GM21723 (cell line): ENCODE data around the gene HEXB.
A peak's percentile ranks its signal among the peaks of the same experiment; 100 is the strongest.
"Not testable (repeated sequence)": the region's sequence is repeated elsewhere in the genome, so short reads cannot be mapped to it uniquely, and the experiment has no call there.

Experiments
- ATAC-seq: cut with Tn5 transposase; IDR thresholded peaks from one replicate; pipeline ENCODE4 v1.9.1; 2021; ENCODE audit warnings: mild to moderate bottlenecking, moderate library complexity; ENCODE audit not compliant: unreplicated experiment

Gene HEXB

GRCh38 chr5:74657165-74657564, 27.9 kb upstream of the HEXB start:
- no peak for ATAC-seq

DNA sequence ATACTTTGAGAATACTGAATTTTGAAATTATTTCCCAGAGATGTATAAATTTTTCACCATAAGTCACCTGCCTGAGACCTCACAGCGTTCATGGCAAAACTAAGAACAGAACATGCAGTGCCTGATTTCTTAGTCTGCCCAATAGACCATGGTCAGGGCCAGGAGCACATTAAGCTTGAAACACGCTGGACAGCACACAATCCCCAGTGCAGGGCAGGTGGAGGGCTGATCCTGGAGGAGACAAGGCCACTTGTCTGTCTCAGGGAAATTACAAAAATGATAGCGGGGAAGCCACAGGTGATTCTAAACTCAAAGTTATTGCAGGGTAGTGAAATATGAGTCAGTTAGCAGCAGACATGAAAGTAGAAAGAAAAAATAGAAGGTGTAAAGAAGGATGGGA, 25.9 kb upstream of the HEXB start:
- no peak for ATAC-seq

DNA sequence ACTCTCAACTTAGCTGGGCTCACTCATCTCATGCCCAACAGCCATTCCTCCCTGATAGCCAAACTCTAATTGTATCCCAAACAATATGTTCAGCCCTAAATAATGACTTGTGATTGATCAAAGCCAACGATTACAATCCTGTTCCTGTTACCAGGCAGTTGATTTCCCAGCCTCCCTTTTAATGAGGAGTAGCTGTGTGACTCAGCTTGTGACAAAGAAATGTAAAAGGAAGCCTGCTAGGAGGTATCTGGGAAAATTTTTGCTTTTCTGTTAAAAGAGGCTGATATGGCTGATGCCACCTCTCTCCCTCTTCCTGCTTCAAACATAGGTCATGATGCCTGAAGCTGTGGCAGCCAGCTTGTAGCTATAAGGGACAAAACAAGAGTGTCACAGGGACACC, 24.9 kb upstream of the HEXB start:
- no peak for ATAC-seq

DNA sequence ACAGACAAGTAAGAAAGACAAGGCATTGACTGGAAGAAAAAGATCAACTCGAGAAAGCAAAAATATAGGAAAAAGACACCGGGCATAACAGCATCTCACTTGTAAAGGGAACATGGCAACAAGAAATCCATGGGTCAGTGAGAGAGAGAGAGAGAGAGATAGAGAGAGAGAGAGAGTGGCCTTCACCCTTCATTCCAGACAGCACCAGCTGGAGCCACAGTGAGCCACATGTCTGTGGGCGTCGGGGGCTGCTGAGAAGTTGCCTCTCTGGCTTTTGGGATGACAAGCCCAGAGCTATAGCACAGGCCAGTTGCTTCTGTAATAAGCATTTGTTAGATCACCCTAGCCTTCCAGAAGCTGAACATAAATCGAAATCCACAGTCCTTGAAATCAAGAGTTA, 24.2 kb upstream of the HEXB start:
- ATAC-seq, result no peak

GRCh38 chr5:74664551-74664950, 20.5 kb upstream of the HEXB start:
- ATAC-seq, result no peak

DNA sequence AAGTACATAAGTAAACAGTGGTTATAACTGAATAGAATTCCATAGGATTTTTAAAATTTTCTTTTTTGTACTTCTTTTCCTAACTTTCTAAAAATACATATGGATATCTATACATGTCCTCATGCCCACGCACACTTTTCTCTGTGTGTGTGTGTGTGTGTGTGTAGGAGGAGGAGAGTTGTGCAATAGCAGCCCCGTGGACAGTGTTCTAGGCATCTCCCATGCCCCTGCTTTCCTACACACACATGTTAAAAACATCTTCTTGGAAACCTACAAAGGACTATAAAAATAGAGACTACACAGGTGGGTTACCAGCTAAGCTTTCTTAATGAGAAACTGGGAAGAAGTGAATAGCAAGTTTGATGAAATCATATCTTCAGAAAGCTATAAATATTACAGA, 19.8 kb upstream of the HEXB start:
- ATAC-seq, result no peak

GRCh38 chr5:74665816-74666215, 19.2 kb upstream of the HEXB start:
- ATAC-seq, result no peak

GRCh38 chr5:74667396-74667795, 17.6 kb upstream of the HEXB start:
- no peak for ATAC-seq

DNA sequence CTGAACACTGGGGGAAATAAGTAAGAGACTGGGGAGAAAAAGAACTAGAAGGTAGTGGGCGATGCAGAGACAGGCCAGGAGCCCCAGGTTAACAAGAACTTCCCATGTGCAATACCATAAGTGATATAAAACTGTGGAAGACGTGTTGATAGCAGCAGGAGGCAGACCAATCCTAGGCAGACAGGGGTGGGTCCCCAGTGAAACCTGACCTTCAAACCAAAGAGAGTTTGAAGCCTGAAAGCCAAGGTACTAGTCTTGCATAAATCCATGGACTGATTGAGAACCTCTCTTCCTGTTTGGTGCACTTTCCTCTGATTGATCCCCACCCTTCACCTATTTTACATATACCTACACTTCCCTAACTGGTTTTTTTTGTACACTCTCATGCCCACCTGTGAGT, 15.2 kb upstream of the HEXB start:
- ATAC-seq, result no peak

DNA sequence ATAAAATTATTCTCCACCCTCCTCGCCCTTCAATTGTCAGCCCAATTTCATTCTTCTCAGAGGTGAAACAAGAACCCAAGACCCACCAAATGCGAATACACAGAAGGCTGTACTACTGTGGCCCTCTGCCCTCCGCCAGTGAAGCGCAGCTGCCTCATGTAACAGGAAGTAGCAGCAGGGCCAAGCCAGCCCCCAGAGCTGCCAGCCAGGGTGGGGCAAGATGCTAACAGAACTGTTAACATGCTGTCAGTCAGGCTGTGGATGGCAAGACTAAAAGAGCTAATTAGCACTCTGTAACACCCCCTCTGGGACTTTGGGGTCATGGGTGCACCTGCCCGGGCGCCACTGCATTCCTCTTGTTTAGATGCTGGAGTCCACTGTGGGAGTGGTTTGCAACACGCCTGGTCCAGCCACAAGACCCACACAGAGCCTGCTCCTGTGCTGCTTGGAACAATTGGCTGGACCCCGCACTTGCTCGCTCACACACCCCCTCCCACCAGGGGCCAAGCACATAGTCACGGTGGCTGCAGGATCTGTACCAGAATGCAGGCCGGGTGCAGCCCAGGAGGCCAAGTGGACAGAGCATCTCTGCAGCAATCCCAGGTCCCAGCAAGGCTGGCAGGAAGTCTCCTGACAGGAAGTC, 14.5 kb upstream of the HEXB start:
- no peak for ATAC-seq

DNA sequence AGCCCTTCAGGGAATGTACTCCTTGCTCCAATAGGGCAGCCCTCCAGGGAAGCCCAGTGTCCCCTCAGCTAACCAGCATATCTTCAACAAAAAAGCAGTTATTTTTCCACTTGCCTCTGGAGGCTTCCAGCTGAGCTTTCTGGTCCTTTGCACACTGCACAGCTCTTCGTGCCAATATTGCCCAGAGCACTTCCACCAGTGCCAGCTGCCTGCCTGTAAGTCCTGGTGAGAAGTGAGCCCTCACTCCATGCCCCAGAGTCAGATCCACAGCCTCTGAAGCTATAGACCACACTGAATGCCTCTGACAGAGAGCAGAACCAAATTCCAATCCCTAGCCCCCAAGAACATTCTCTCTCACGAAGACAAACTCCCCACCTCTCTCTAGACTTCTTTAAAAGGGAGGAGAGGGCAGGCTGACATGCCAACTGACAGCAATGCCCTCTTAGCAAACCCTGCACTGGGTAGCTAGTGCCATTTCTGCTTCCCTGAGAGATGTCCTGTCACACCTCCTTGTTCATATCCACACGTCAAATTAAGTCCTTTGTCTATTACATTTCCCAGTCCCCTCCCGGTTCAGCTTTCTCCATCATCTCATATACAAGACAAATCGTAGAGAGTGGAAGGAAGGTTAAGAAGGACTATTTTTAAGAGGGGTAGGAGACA, 12.7 kb upstream of the HEXB start:
- no peak for ATAC-seq

- no peak for ATAC-seq
Observed at GRCh38 chr5:74673011-74673790, 11.8 kb upstream of the HEXB start.

- not testable (repeated sequence) for ATAC-seq
Observed at GRCh38 chr5:74676466-74676865, 8.6 kb upstream of the HEXB start.

GRCh38 chr5:74678123-74678522, 6.9 kb upstream of the HEXB start:
- not testable (repeated sequence) for ATAC-seq

DNA sequence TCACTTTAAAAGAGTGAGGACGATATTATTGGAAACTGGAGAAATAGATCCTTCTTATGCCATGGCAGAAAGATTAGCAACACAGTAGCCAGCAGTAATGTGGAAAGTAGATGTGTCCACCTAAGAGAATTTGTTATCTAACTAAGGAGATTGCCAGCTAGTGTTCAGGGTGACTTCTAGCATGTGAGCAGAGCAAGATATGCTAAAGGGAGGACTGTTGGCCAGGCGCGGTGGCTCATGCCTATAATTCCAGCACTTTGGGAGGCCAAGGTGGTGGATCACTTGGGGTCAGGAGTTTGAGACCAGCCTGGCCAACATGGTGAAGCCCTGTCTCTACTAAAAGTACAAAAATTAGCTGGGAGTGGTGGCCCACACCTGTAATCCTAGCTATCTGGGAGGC, 5.7 kb upstream of the HEXB start:
- ATAC-seq, result not testable (repeated sequence)

GRCh38 chr5:74679966-74680365, 5.1 kb upstream of the HEXB start:
- no peak for ATAC-seq

- ATAC-seq, result peak; percentile 46
Observed at GRCh38 chr5:74685979-74686631, 1.1 kb downstream of the HEXB start.

DNA sequence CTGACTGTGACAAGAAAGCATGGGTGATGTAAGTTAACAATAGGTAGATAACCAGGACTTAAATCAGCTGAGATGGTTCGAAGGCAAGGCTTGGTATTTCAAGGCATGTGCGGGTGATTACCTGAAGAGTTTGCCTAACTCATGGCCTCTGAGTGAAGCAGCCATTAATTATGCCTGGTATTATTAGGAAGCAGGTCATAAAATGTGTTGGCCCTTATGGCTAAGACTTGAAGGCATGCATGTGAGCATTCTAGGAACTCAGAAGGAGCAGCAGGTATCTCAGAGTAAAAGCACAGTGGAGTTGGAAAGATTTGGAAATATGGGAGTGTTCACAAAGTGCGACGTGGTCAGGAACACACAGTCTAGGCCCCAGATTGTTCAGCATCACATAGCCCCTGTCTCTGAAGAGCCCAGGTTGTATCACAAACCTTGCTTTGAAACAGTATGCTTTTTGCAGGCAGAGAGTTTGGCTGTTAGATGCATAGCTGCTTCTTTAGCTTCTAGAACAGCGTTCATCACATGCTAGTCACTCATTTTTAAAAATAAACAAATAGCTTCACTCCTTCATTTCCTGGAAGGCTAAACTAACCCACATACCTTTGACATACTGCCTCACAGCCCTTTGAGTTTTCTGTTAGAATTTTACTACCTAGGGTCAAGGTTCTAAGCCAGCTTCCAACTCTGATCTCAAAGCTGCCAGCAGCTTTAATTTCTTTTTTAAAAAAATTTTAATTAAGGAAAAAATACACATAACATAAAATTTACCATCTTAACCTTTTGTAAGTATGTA, 2.1 kb downstream of the HEXB start:
- ATAC-seq, result no peak

DNA sequence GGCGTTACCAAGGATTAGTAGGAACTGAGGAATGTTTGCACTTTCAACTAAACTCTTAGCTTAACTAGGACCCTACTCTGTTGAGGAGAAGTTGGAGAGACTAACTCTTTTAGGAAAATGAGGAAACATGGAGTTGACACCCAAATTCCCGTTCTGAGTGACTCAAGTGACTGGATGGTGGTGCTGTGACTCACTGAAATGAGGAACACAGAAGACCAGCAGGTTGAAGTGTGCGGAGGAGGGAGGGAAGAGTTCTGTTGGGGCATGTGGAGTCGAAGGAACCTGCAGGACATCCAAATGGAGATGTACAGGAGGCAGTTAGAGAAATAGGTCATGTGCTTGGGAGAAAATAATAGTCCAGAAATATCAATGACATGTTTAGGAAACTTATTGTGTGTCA, 8.2 kb downstream of the HEXB start:
- no peak for ATAC-seq

- no peak for ATAC-seq
Observed at GRCh38 chr5:74717596-74717995, 32.6 kb downstream of the HEXB start.

GRCh38 chr5:74722271-74722670, 37.2 kb downstream of the HEXB start:
- ATAC-seq, result no peak
